Measurements from ENCODE around the gene DNAJB8. TPM values are rescaled to one million over a fixed set of nuclear protein-coding genes. Genes with fewer than 3 reads are reported as not detected.

The DNAJB8 gene
- total and polyA plus RNA-seq, 4 donors = not detected

DNA sequence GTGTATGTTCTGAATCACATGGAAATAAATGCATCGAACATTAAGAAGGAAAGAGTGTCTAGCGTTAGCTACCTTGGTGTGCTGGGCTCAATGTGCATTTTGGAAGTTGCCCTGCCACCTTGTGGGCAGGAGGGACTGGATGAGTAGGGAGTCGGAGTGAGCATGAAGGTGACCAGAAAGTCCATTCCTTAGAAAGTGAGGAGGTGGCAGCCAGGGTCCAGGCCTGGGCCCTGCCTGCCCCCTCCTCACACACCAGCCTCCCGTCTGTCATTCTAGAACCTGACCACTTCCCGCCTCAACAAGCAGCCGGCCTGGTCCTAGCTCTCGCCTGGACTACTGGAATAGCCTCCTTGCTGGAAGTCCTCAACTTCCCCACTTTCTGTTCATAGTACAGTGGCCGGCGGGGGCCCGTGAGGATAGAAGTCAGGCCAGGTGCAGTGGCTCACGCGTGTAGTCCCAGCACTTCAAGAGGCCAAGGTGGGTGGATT is 36.5 kb upstream of the DNAJB8 start (continued):
- no peak for TF ChIP-seq JUND (IDR thresholded peaks at IDR 0.05)

- WGBS = 87% methylated on average over 5 of the region's 5 CpGs
- Histone ChIP-seq H3K4me3 (ENCODE audit: low read depth in 1 of 3, low read length in 3 of 3) (no peak overlapping the region), H3K27me3 (ENCODE audit: control insufficient read depth in 4 of 4, insufficient read depth in 4 of 4, low read length in 3 of 4) (peaks cover 0 to 8% (median 0%) of the 10 kb centered on the region in 4 donors), H3K4me1 (ENCODE audit: control insufficient read depth in 4 of 4, insufficient read depth in 4 of 4, low read length in 3 of 4) (peaks cover 0 to 4% (median 0%) of the 10 kb centered on the region in 4 donors), H3K9ac (ENCODE audit: low read depth in 1 of 2, low read length in 2 of 2) (no peak overlapping the region), H3K9me3 (ENCODE audit: control insufficient read depth in 4 of 4, low read length in 3 of 4) (no peaks in the 10 kb centered on the region), H3K27ac (ENCODE audit: low read depth in 1 of 2, low read length in 2 of 2) (no peak overlapping the region), H3K36me3 (ENCODE audit: control insufficient read depth in 4 of 4, insufficient read depth in 3 of 4, low read depth in 1 of 4, low read length in 3 of 4) (no peaks in the 10 kb centered on the region)
- TF ChIP-seq NR2F2 (IDR thresholded peaks at IDR 0.05) (no peak), FOXA2 (IDR thresholded peaks at IDR 0.05) (no peak), TAF1 (conservative IDR thresholded peaks at IDR 0.05) (no peak), JUND (IDR thresholded peaks at IDR 0.05) (no peak), EGR1 (IDR thresholded peaks at IDR 0.05; ENCODE audit: low read depth in 2 of 2) (no peak), HNF4G (IDR thresholded peaks at IDR 0.05) (no peak), GABPA (IDR thresholded peaks at IDR 0.05 in 1 of 2, conservative IDR thresholded peaks at IDR 0.05 in 1 of 2) (no peak), FOXA1 (IDR thresholded peaks at IDR 0.05) (no peak)
- TF ChIP-seq, protein P1, sequence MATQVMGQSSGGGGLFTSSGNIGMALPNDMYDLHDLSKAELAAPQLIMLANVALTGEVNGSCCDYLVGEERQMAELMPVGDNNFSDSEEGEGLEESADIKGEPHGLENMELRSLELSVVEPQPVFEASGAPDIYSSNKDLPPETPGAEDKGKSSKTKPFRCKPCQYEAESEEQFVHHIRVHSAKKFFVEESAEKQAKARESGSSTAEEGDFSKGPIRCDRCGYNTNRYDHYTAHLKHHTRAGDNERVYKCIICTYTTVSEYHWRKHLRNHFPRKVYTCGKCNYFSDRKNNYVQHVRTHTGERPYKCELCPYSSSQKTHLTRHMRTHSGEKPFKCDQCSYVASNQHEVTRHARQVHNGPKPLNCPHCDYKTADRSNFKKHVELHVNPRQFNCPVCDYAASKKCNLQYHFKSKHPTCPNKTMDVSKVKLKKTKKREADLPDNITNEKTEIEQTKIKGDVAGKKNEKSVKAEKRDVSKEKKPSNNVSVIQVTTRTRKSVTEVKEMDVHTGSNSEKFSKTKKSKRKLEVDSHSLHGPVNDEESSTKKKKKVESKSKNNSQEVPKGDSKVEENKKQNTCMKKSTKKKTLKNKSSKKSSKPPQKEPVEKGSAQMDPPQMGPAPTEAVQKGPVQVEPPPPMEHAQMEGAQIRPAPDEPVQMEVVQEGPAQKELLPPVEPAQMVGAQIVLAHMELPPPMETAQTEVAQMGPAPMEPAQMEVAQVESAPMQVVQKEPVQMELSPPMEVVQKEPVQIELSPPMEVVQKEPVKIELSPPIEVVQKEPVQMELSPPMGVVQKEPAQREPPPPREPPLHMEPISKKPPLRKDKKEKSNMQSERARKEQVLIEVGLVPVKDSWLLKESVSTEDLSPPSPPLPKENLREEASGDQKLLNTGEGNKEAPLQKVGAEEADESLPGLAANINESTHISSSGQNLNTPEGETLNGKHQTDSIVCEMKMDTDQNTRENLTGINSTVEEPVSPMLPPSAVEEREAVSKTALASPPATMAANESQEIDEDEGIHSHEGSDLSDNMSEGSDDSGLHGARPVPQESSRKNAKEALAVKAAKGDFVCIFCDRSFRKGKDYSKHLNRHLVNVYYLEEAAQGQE (IDR thresholded peaks at IDR 0.05) = no peak
- TF ChIP-seq, protein P2, sequence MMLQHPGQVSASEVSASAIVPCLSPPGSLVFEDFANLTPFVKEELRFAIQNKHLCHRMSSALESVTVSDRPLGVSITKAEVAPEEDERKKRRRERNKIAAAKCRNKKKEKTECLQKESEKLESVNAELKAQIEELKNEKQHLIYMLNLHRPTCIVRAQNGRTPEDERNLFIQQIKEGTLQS (IDR thresholded peaks at IDR 0.05) = no peak
- TF ChIP-seq, protein P3, sequence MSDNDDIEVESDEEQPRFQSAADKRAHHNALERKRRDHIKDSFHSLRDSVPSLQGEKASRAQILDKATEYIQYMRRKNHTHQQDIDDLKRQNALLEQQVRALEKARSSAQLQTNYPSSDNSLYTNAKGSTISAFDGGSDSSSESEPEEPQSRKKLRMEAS (IDR thresholded peaks at IDR 0.05) = no peak
- no peak for DNase-seq (ENCODE audit: low spot score)
These were observed 36.0 kb upstream of the DNAJB8 start for GRCh38 chr3:128502712-128503111.

- H3K9ac ChIP-seq (ENCODE audit: low read depth in 1 of 2, low read length in 2 of 2) = no peak overlapping the region
- no peak for DNase-seq (ENCODE audit: low spot score)
- peaks cover 0 to 8% (median 2%) of the 10 kb centered on the region in 4 donors for H3K27me3 ChIP-seq (ENCODE audit: control insufficient read depth in 4 of 4, insufficient read depth in 4 of 4, low read length in 3 of 4)
- peaks cover 4 to 11% (median 8%) of the 10 kb centered on the region in 4 donors for H3K4me1 ChIP-seq (ENCODE audit: control insufficient read depth in 4 of 4, insufficient read depth in 4 of 4, low read length in 3 of 4)
- H3K4me3 ChIP-seq (ENCODE audit: low read depth in 1 of 3, low read length in 3 of 3) = no peak overlapping the region
- H3K9me3 ChIP-seq (ENCODE audit: control insufficient read depth in 4 of 4, low read length in 3 of 4) = no peaks in the 10 kb centered on the region
- H3K27ac ChIP-seq (ENCODE audit: low read depth in 1 of 2, low read length in 2 of 2) = no peak overlapping the region
- WGBS = 72% methylated on average over 3 of the region's 3 CpGs
- H3K36me3 ChIP-seq (ENCODE audit: control insufficient read depth in 4 of 4, insufficient read depth in 3 of 4, low read depth in 1 of 4, low read length in 3 of 4) = no peaks in the 10 kb centered on the region
- TF ChIP-seq HNF4A (conservative IDR thresholded peaks at IDR 0.05) (no peak), CTCF (IDR thresholded peaks at IDR 0.05; ENCODE audit: low read depth, low read length, missing input control) (no peak), FOXA2 (IDR thresholded peaks at IDR 0.05) (no peak), JUND (IDR thresholded peaks at IDR 0.05) (no peak), GABPA (IDR thresholded peaks at IDR 0.05 in 1 of 2, conservative IDR thresholded peaks at IDR 0.05 in 1 of 2) (no peak), RXRA (IDR thresholded peaks at IDR 0.05) (no peak), YY1 (IDR thresholded peaks at IDR 0.05) (no peak), SP1 (IDR thresholded peaks at IDR 0.05) (no peak), TAF1 (conservative IDR thresholded peaks at IDR 0.05) (no peak), HNF4G (IDR thresholded peaks at IDR 0.05) (no peak), EGR1 (IDR thresholded peaks at IDR 0.05; ENCODE audit: low read depth in 2 of 2) (no peak), FOXA1 (IDR thresholded peaks at IDR 0.05) (no peak), NR2F2 (IDR thresholded peaks at IDR 0.05) (no peak)
- TF ChIP-seq, protein P4, sequence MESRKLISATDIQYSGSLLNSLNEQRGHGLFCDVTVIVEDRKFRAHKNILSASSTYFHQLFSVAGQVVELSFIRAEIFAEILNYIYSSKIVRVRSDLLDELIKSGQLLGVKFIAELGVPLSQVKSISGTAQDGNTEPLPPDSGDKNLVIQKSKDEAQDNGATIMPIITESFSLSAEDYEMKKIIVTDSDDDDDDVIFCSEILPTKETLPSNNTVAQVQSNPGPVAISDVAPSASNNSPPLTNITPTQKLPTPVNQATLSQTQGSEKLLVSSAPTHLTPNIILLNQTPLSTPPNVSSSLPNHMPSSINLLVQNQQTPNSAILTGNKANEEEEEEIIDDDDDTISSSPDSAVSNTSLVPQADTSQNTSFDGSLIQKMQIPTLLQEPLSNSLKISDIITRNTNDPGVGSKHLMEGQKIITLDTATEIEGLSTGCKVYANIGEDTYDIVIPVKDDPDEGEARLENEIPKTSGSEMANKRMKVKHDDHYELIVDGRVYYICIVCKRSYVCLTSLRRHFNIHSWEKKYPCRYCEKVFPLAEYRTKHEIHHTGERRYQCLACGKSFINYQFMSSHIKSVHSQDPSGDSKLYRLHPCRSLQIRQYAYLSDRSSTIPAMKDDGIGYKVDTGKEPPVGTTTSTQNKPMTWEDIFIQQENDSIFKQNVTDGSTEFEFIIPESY (IDR thresholded peaks at IDR 0.05) = no peak
- TF ChIP-seq, protein P3 (IDR thresholded peaks at IDR 0.05) = no peak
- TF ChIP-seq, protein P1 (IDR thresholded peaks at IDR 0.05) = no peak
- TF ChIP-seq, protein P2 (IDR thresholded peaks at IDR 0.05) = no peak
These were observed 34.7 kb upstream of the DNAJB8 start for GRCh38 chr3:128501431-128501830.
